Esophagus squamous epithelium (tissue), 5 donors: ENCODE results near the gene ZNF268. TPM values are rescaled to one million over a fixed set of nuclear protein-coding genes. Genes with fewer than 3 reads are reported as not detected.
"Not testable (repeated sequence)": the region's sequence is repeated elsewhere in the genome, so short reads cannot be mapped to it uniquely, and the experiment has no call there.

Source experiments
- DNase-seq: peaks from one replicate; lab custom pipeline; 2025; lab: John Stamatoyannopoulos, UW
- H3K27ac ChIP-seq, 4 donors: fragments of 200-600 bp; sonication (generic); one replicate each; pipeline ENCODE4 v1.5.1; 2016 to 2019; ENCODE audit warnings: mild to moderate bottlenecking in 1 of 4
- H3K27me3 ChIP-seq, 4 donors: fragments of 200-600 bp; sonication (generic); 1 replicate in 3 of 4; 2 replicates in 1 of 4; pipeline versions ENCODE4 v1.5.1 to v1.6.0; 2017 to 2021; ENCODE audit warnings: antibody characterized with exemption in 1 of 4
- H3K36me3 ChIP-seq, 3 donors: fragments of 200-600 bp; sonication (generic); one replicate each; pipeline ENCODE4 v1.5.1; 2016 to 2019
- H3K4me1 ChIP-seq, 3 donors: fragments of 200-600 bp; sonication (generic); one replicate each; pipeline ENCODE4 v1.5.1; 2017 to 2019
- H3K4me3 ChIP-seq, 4 donors: fragments of 200-600 bp; sonication (generic); 1 replicate in 3 of 4; 2 replicates in 1 of 4; pipeline ENCODE4 v1.5.1; 2016 to 2019; ENCODE audit warnings: mild to moderate bottlenecking in 2 of 4, moderate library complexity in 1 of 4
- H3K9me3 ChIP-seq, 3 donors: fragments of 200-600 bp; sonication (generic); one replicate each; pipeline ENCODE4 v1.5.1; 2016 to 2019
- CTCF ChIP-seq, 6 experiments: fragments of 450-650 bp in 4 of 6; fragments of 200-600 bp in 2 of 6; sonication (generic) in 2 of 6; IDR thresholded peaks; one replicate each; pipeline ENCODE4 v1.5.1; 2016 to 2019; ENCODE audit warnings: antibody characterized with exemption in 6 of 6, mild to moderate bottlenecking in 4 of 6, moderate library complexity in 4 of 6
- POLR2A ChIP-seq, 4 donors: fragments of 450-650 bp; IDR thresholded peaks; one replicate each; pipeline ENCODE4 v1.6.1; 2017; ENCODE audit warnings: antibody characterized with exemption in 4 of 4, mild to moderate bottlenecking in 4 of 4, moderate library complexity in 3 of 4
- WGBS, 2 donors: methylation state at CpG; one replicate each; pipeline ENCODE4 v1.1.5; 2018; 5-methylcytosine and 5-hydroxymethylcytosine counted together
- intact Hi-C: fragments of 100-400 bp; cut with DNase I; formaldehyde crosslinking; loops from one replicate; pipeline ENCODE4 v1.15.0; 2022
- small RNA-seq, 4 donors: library from RNA; depleted of rRNA; stranded (forward); fragments of <200 nt; gene quantifications; one replicate each; pipeline ENCODE3, GENCODE V24; 2016
- total RNA-seq, 4 donors: library from RNA; depleted of rRNA; stranded (reverse); fragments of >200 nt; gene quantifications; one replicate each; pipeline ENCODE4 v1.1.0, GENCODE V29; 2016
- donor health status: DM: yes; HTN: yes; CAD: no.

The ZNF268 gene
- total RNA-seq, 4 donors from 2014 or later = 9.8 to 21.0 (median 15.7) TPM

- no peak overlapping the region for H3K4me3 ChIP-seq
- intact Hi-C loops = no loop called here
- TF ChIP-seq POLR2A (IDR thresholded peaks at IDR 0.05) = no peak
- no peak for TF ChIP-seq CTCF (IDR thresholded peaks at IDR 0.05)
- WGBS, 2 donors = 87 to 97% methylated on average over 10 to 12 of the region's 12 CpGs
- no peak overlapping the region for H3K27ac ChIP-seq
- peaks cover 0 to 70% (median 21%) of the 10 kb centered on the region in 3 donors for H3K9me3 ChIP-seq
- H3K4me1 ChIP-seq = no peaks in the 10 kb centered on the region
- H3K27me3 ChIP-seq = peaks cover 0 to 16% (median 0%) of the 10 kb centered on the region in 4 donors
- no peaks in the 10 kb centered on the region for H3K36me3 ChIP-seq
- DNase-seq = no peak
These were observed 55.3 kb downstream of the ZNF268 start for GRCh38 chr12:133236556-133236955.

- 57 to 60% methylated on average over 6 of the region's 6 CpGs for WGBS, 2 donors
- Histone ChIP-seq H3K9me3 (peaks cover 0 to 7% (median 0%) of the 10 kb centered on the region in 3 donors), H3K4me3 (no peak overlapping the region), H3K27ac (no peak overlapping the region), H3K4me1 (no peaks in the 10 kb centered on the region), H3K36me3 (no peaks in the 10 kb centered on the region), H3K27me3 (no peaks in the 10 kb centered on the region)
- DNase-seq = no peak
- no peak for TF ChIP-seq POLR2A (IDR thresholded peaks at IDR 0.05)
- TF ChIP-seq CTCF (IDR thresholded peaks at IDR 0.05) = no peak
- intact Hi-C loops = no loop called here
These were observed 70.4 kb downstream of the ZNF268 start for GRCh38 chr12:133251732-133252131.

GRCh38 chr12:133255833-133256232, 74.5 kb downstream of the ZNF268 start:
- H3K36me3 ChIP-seq, H3K9me3 ChIP-seq, H3K27me3 ChIP-seq, H3K27ac ChIP-seq, DNase-seq, intact Hi-C loops, H3K4me1 ChIP-seq, H3K4me3 ChIP-seq: not testable (repeated sequence)
- WGBS, 2 donors = 42 to 57% methylated on average over 1 of the region's 1 CpG

GRCh38 chr12:133256321-133256720, 75.0 kb downstream of the ZNF268 start:
- no peaks in the 10 kb centered on the region for H3K4me1 ChIP-seq
- TF ChIP-seq POLR2A (IDR thresholded peaks at IDR 0.05) (no peak), CTCF (IDR thresholded peaks at IDR 0.05) (no peak)
- intact Hi-C loops = no loop called here
- no peak for DNase-seq
- no peaks in the 10 kb centered on the region for H3K36me3 ChIP-seq
- WGBS, 2 donors = 24 to 31% methylated on average over 1 of the region's 1 CpG
- no peaks in the 10 kb centered on the region for H3K27me3 ChIP-seq
- H3K27ac ChIP-seq = no peak overlapping the region
- no peak overlapping the region for H3K4me3 ChIP-seq
- peaks cover 0 to 7% (median 0%) of the 10 kb centered on the region in 3 donors for H3K9me3 ChIP-seq

- H3K9me3 ChIP-seq = peaks cover 0 to 3% (median 0%) of the 10 kb centered on the region in 3 donors
These were observed 82.9 kb downstream of the ZNF268 start for GRCh38 chr12:133264173-133264572.

More at GRCh38 chr12:133264173-133264572, 82.9 kb downstream of the ZNF268 start:
- no peak overlapping the region for H3K4me3 ChIP-seq
- H3K27ac ChIP-seq = no peak overlapping the region
- no peak for TF ChIP-seq CTCF (IDR thresholded peaks at IDR 0.05)
- no peak for TF ChIP-seq POLR2A (IDR thresholded peaks at IDR 0.05)
- H3K27me3 ChIP-seq = no peaks in the 10 kb centered on the region
- intact Hi-C loops = no loop called here
- H3K4me1 ChIP-seq = no peaks in the 10 kb centered on the region
- DNase-seq = no peak
- 40 to 89% methylated on average over 1 to 15 of the region's 33 CpGs for WGBS, 2 donors
- no peaks in the 10 kb centered on the region for H3K36me3 ChIP-seq

Small RNAs within 50 kb of the gene (small RNA-seq; reads per million reads assigned to genes)
- 0 reads per million in 4 donors for gene RF00019
- gene RNU6-717P = 0 reads per million in 4 donors

Other genes with a start within 250 kb of the ZNF268 start
- gene ZNF605, start 225.2 kb upstream of the ZNF268 start, total RNA-seq = 10 to 100 TPM in 1 of 4 donors, 1 to 10 TPM in 3; 3.2 to 10.1 (median 5.1) TPM
- 10 to 100 TPM in 1 of 4 donors, 1 to 10 TPM in 3; 2.7 to 17.9 (median 5.9) TPM for gene ZNF26, start 195.1 kb upstream of the ZNF268 start, total RNA-seq
- 10 to 100 TPM in 1 of 4 donors, 1 to 10 TPM in 3; 5.3 to 21.2 (median 6.6) TPM for gene ZNF84, start 144.0 kb upstream of the ZNF268 start, total RNA-seq
- 10 to 100 TPM in 2 of 4 donors, 1 to 10 TPM in 2; 3.9 to 17.5 (median 8.7) TPM for gene ZNF140, start 100.6 kb upstream of the ZNF268 start, total RNA-seq
- 1 to 10 TPM in 3 of 4 donors, under 1 TPM in 1; 0.53 to 3.2 (median 1.2) TPM for gene ZNF891, start 51.2 kb upstream of the ZNF268 start, total RNA-seq
- gene ZNF10, start 50.9 kb upstream of the ZNF268 start, total RNA-seq = 1 to 10 TPM; 2.2 to 5.9 (median 4.1) TPM
- not detected for gene ANHX, start 54.4 kb downstream of the ZNF268 start, total RNA-seq